Epidermal melanocyte (primary cell): ENCODE results near the gene FSD1.
A peak's percentile ranks its signal among the peaks of the same experiment; 100 is the strongest.
"Not testable (repeated sequence)": the region's sequence is repeated elsewhere in the genome, so short reads cannot be mapped to it uniquely, and the experiment has no call there.

Experiments
- DNase-seq: peaks from one replicate; pipeline ENCODE4 v3.0.0; 2011; ENCODE audit warnings: low spot score; ENCODE audit not compliant: insufficient read length

Gene FSD1

GRCh38 chr19:4304538-4305256 is at the start of gene FSD1:
Gene FSD1 (plus strand): TSS chr19:4304598. CDS start chr19:4304747, 149 bp downstream.
- peak; percentile 87 for DNase-seq

GRCh38 chr19:4256563-4256962 is 47.8 kb upstream of the FSD1 start:
- no peak for DNase-seq

- DNase-seq = no peak
Observed at GRCh38 chr19:4257025-4257424, 47.4 kb upstream of the FSD1 start.

GRCh38 chr19:4258181-4258580 is 46.2 kb upstream of the FSD1 start:
- no peak for DNase-seq

- no peak for DNase-seq
Observed at GRCh38 chr19:4260613-4261191, 43.7 kb upstream of the FSD1 start.

- no peak for DNase-seq
Observed at GRCh38 chr19:4264812-4265211, 39.6 kb upstream of the FSD1 start.

GRCh38 chr19:4266253-4267000 is 38.0 kb upstream of the FSD1 start:
- no peak for DNase-seq

- DNase-seq = no peak
Observed at GRCh38 chr19:4267101-4267900, 37.1 kb upstream of the FSD1 start.

- DNase-seq = no peak
Observed at GRCh38 chr19:4267901-4268815, 36.2 kb upstream of the FSD1 start.

- DNase-seq = no peak
Observed at GRCh38 chr19:4268816-4269430, 35.5 kb upstream of the FSD1 start.

GRCh38 chr19:4272894-4273293 is 31.5 kb upstream of the FSD1 start:
- DNase-seq = no peak

- DNase-seq = not testable (repeated sequence)
Observed at GRCh38 chr19:4274321-4274686, 30.1 kb upstream of the FSD1 start.

GRCh38 chr19:4277191-4277696 is 27.2 kb upstream of the FSD1 start:
- no peak for DNase-seq

- no peak for DNase-seq
Observed at GRCh38 chr19:4278010-4278409, 26.4 kb upstream of the FSD1 start.

- DNase-seq = no peak
Observed at GRCh38 chr19:4278419-4279266, 25.8 kb upstream of the FSD1 start, which contains the start of gene SHD. Gene SHD (plus strand): TSS chr19:4279266. CDS start chr19:4280064, 798 bp downstream.

GRCh38 chr19:4279267-4279529 is 25.2 kb upstream of the FSD1 start:
- no peak for DNase-seq

- DNase-seq = no peak
Observed at GRCh38 chr19:4279530-4280422, 24.6 kb upstream of the FSD1 start.
